Astrocyte (in vitro differentiated cells and primary cell): Measurements from ENCODE around the gene FAM174C. TPM values are rescaled to one million over a fixed set of nuclear protein-coding genes. Genes with fewer than 3 reads are reported as not detected.

Source experiments
- DNase-seq: peaks from one replicate; pipeline ENCODE4 v3.0.0-alpha.2; 2010; ENCODE audit warnings: low read depth
- FAIRE-seq: peaks from 2 replicates; lab custom pipeline; 2011; peaks lifted over from hg19 to GRCh38; lab: Jason Lieb, UNC
- H2AFZ ChIP-seq: 2 replicates; pipeline ENCODE4 v1.6.0; 2012; ENCODE audit warnings: low read depth, low read length, inconsistent platforms
- H3K27ac ChIP-seq: 2 replicates; pipeline ENCODE4 v1.5.1; 2011; ENCODE audit warnings: low read depth, low read length, inconsistent platforms
- H3K27me3 ChIP-seq: 2 replicates; pipeline ENCODE4 v1.6.0; 2011; ENCODE audit warnings: low read length, inconsistent platforms; ENCODE audit not compliant: insufficient read depth
- H3K36me3 ChIP-seq: 2 replicates; pipeline ENCODE4 v1.5.1; 2011; ENCODE audit warnings: low read length, inconsistent platforms; ENCODE audit not compliant: insufficient read depth
- H3K4me1 ChIP-seq: 2 replicates; pipeline ENCODE4 v1.5.1; 2011; ENCODE audit warnings: low read length, inconsistent platforms; ENCODE audit not compliant: insufficient read depth
- H3K4me2 ChIP-seq: 2 replicates; pipeline ENCODE4 v1.6.0; 2012; ENCODE audit warnings: low read length, inconsistent platforms
- H3K4me3 ChIP-seq: 2 replicates; pipeline ENCODE4 v1.5.1; 2011; ENCODE audit warnings: low read depth, mild to moderate bottlenecking, low read length, inconsistent platforms; ENCODE audit not compliant: insufficient read depth
- H3K79me2 ChIP-seq: 2 replicates; pipeline ENCODE4 v1.6.0; 2012; ENCODE audit warnings: mild to moderate bottlenecking, low read length, inconsistent platforms; ENCODE audit not compliant: insufficient read depth
- H3K9ac ChIP-seq: 2 replicates; pipeline ENCODE4 v1.6.0; 2012; ENCODE audit warnings: mild to moderate bottlenecking, low read length, inconsistent platforms
- H3K9me3 ChIP-seq: 2 replicates; pipeline ENCODE4 v1.5.1; 2012; ENCODE audit warnings: low read depth, mild to moderate bottlenecking, low read length, inconsistent platforms; ENCODE audit not compliant: insufficient read depth
- H4K20me1 ChIP-seq: 2 replicates; pipeline ENCODE4 v1.6.0; 2012; ENCODE audit warnings: low read length, inconsistent platforms; ENCODE audit not compliant: insufficient read depth
- H3K27ac Mint-ChIP-seq: one replicate; pipeline ENCODE4 v1.8.0; 2021; ENCODE audit warnings: mild to moderate bottlenecking, mixed read lengths; ENCODE audit not compliant: unreplicated experiment
- H3K27me3 Mint-ChIP-seq: one replicate; pipeline ENCODE4 v1.8.0; 2021; ENCODE audit warnings: low read depth, mixed read lengths; ENCODE audit not compliant: unreplicated experiment
- H3K36me3 Mint-ChIP-seq: one replicate; pipeline ENCODE4 v1.8.0; 2021; ENCODE audit warnings: low read depth, mixed read lengths; ENCODE audit not compliant: unreplicated experiment
- H3K4me1 Mint-ChIP-seq: one replicate; pipeline ENCODE4 v1.8.0; 2021; ENCODE audit warnings: low read depth, mixed read lengths; ENCODE audit not compliant: unreplicated experiment
- H3K4me3 Mint-ChIP-seq: one replicate; pipeline ENCODE4 v1.8.0; 2021; ENCODE audit warnings: mild to moderate bottlenecking, moderate library complexity, mixed read lengths; ENCODE audit not compliant: unreplicated experiment
- H3K9me3 Mint-ChIP-seq: one replicate; pipeline ENCODE4 v1.8.0; 2021; ENCODE audit warnings: mild to moderate bottlenecking, mixed read lengths; ENCODE audit not compliant: unreplicated experiment
- CTCF ChIP-seq: IDR thresholded peaks from 2 replicates; pipeline ENCODE4 v1.5.1; 2011; ENCODE audit warnings: low read depth, mild to moderate bottlenecking, inconsistent platforms, low read length, moderate library complexity; ENCODE audit not compliant: insufficient read depth
- EZH2 ChIP-seq: IDR thresholded peaks from 2 replicates; pipeline ENCODE4 v1.6.1; 2012; ENCODE audit warnings: mild to moderate bottlenecking, low read length, inconsistent platforms; ENCODE audit not compliant: insufficient read depth
- total RNA-seq: library from RNA; stranded (reverse); gene quantifications from 2 replicates; pipeline ENCODE4 v1.2.1, GENCODE V29; 2021

The FAM174C gene
- total RNA-seq, 1 donor from 2014 or later: 50.5 TPM

- H3K27me3 Mint-ChIP-seq: peaks cover 13% of the 10 kb centered on the region
- no peak overlapping the region for H3K27ac ChIP-seq
- FAIRE-seq (no peak), DNase-seq (no peak)
- TF ChIP-seq CTCF (no peak), EZH2 (no peak)
- H3K9ac ChIP-seq: no peak overlapping the region
- no peaks in the 10 kb centered on the region for H3K4me1 Mint-ChIP-seq
- H3K4me1 ChIP-seq: peaks cover 2% of the 10 kb centered on the region
- H3K79me2 ChIP-seq: no peaks in the 10 kb centered on the region
- H2AFZ ChIP-seq: no peak overlapping the region
- no peaks in the 10 kb centered on the region for H3K36me3 ChIP-seq
- H3K4me3 ChIP-seq: no peak overlapping the region
- no peaks in the 10 kb centered on the region for H3K9me3 ChIP-seq
- H3K36me3 Mint-ChIP-seq: no peaks in the 10 kb centered on the region
- peaks cover 21% of the 10 kb centered on the region for H3K27me3 ChIP-seq
- no peak overlapping the region for H3K27ac Mint-ChIP-seq
- no peak overlapping the region for H3K4me3 Mint-ChIP-seq
- H3K4me2 ChIP-seq: no peak overlapping the region
- peaks cover 18% of the 10 kb centered on the region for H4K20me1 ChIP-seq
- no peaks in the 10 kb centered on the region for H3K9me3 Mint-ChIP-seq
Observed at GRCh38 chr19:1288833-1289685, 13.7 kb downstream of the FAM174C start.

- Histone ChIP-seq H3K4me3 (no peak overlapping the region), H3K4me1 (peaks cover 2% of the 10 kb centered on the region), H3K79me2 (no peaks in the 10 kb centered on the region), H2AFZ (no peak overlapping the region), H3K9ac (no peak overlapping the region), H3K4me2 (no peak overlapping the region), H3K9me3 (no peaks in the 10 kb centered on the region), H3K27ac (no peak overlapping the region), H3K36me3 (no peaks in the 10 kb centered on the region), H3K27me3 (peaks cover 17% of the 10 kb centered on the region), H4K20me1 (peaks cover 12% of the 10 kb centered on the region)
- Mint-ChIP-seq H3K27me3 (peaks cover 9% of the 10 kb centered on the region), H3K27ac (no peak overlapping the region), H3K4me3 (no peak overlapping the region), H3K4me1 (no peaks in the 10 kb centered on the region), H3K36me3 (no peaks in the 10 kb centered on the region), H3K9me3 (no peaks in the 10 kb centered on the region)
- FAIRE-seq: no peak
- DNase-seq: no peak
- TF ChIP-seq CTCF (no peak), EZH2 (no peak)
Observed at GRCh38 chr19:1289686-1290025, 14.3 kb downstream of the FAM174C start.

GRCh38 chr19:1290196-1290702 is 14.9 kb downstream of the FAM174C start:
- H3K4me3 Mint-ChIP-seq: no peak overlapping the region
- peaks cover 6% of the 10 kb centered on the region for H3K27me3 Mint-ChIP-seq

More at GRCh38 chr19:1290196-1290702, 14.9 kb downstream of the FAM174C start:
- Histone ChIP-seq H3K4me1 (peaks cover 2% of the 10 kb centered on the region), H3K36me3 (no peaks in the 10 kb centered on the region), H3K27me3 (peaks cover 11% of the 10 kb centered on the region), H3K9ac (no peak overlapping the region), H3K27ac (no peak overlapping the region), H3K79me2 (no peaks in the 10 kb centered on the region), H2AFZ (no peak overlapping the region), H4K20me1 (peaks cover 6% of the 10 kb centered on the region), H3K4me2 (no peak overlapping the region), H3K4me3 (no peak overlapping the region), H3K9me3 (no peaks in the 10 kb centered on the region)
- Mint-ChIP-seq H3K9me3 (no peaks in the 10 kb centered on the region), H3K36me3 (no peaks in the 10 kb centered on the region), H3K27ac (no peak overlapping the region), H3K4me1 (no peaks in the 10 kb centered on the region)
- FAIRE-seq (no peak), DNase-seq (no peak)
- TF ChIP-seq CTCF (no peak), EZH2 (no peak)
